Body of pancreas (tissue), 4 donors: ENCODE data around the gene DMXL1.

ENCODE experiments used
- POLR2A ChIP-seq, 3 donors: fragments of 450-650 bp; IDR thresholded peaks; one replicate each; pipeline ENCODE4 v1.6.1; 2016; ENCODE audit warnings: antibody characterized with exemption in 3 of 3, mild to moderate bottlenecking in 2 of 3
- TF ChIP-seq, protein P1 (sequence below), 7 experiments: fragments of 450-650 bp in 4 of 7; fragments of 200-600 bp in 3 of 7; sonication (generic) in 3 of 7; IDR thresholded peaks; one replicate each; pipeline ENCODE4 v1.5.1; 2016 to 2019; ENCODE audit warnings: antibody characterized with exemption in 7 of 7

DNA sequence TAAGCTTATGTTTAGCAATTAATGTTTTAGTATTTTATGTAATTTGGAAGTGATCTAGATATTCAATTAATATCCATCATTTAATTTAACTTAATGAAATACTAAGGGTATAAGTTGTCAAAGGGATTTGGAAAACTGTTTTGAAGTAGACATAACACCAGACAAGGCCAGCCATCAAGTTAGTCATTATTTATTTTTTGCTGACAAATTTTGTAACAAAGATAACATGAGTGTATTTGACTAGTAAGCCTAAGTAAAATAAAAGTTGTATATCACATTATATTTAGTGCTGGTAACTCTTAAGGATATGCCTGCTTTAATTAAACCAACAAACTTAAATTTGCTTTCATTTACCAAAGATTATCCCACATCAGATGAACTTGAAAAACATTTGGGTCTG is 159.1 kb downstream of the DMXL1 start:
- TF ChIP-seq, protein P1, sequence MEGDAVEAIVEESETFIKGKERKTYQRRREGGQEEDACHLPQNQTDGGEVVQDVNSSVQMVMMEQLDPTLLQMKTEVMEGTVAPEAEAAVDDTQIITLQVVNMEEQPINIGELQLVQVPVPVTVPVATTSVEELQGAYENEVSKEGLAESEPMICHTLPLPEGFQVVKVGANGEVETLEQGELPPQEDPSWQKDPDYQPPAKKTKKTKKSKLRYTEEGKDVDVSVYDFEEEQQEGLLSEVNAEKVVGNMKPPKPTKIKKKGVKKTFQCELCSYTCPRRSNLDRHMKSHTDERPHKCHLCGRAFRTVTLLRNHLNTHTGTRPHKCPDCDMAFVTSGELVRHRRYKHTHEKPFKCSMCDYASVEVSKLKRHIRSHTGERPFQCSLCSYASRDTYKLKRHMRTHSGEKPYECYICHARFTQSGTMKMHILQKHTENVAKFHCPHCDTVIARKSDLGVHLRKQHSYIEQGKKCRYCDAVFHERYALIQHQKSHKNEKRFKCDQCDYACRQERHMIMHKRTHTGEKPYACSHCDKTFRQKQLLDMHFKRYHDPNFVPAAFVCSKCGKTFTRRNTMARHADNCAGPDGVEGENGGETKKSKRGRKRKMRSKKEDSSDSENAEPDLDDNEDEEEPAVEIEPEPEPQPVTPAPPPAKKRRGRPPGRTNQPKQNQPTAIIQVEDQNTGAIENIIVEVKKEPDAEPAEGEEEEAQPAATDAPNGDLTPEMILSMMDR (IDR thresholded peaks at IDR 0.05) = no peak
- no peak for TF ChIP-seq POLR2A (IDR thresholded peaks at IDR 0.05)
